Activated CD4-positive, alpha-beta T cell treated with anti-CD3 and anti-CD28 coated beads for 1 hour (primary cell): ENCODE measurements around the gene ACOXL.

ENCODE experiments used
- DNase-seq: peaks from one replicate; pipeline ENCODE4 v3.0.0-alpha.2; 2020

ACOXL gene

GRCh38 chr2:110796716-110797301, 64.4 kb downstream of the ACOXL start:
- DNase-seq, result no peak

GRCh38 chr2:110799376-110799775, 67.0 kb downstream of the ACOXL start:
- DNase-seq, result no peak

- DNase-seq, result no peak
These were observed 68.4 kb downstream of the ACOXL start for GRCh38 chr2:110800611-110801402.

GRCh38 chr2:110802208-110802932, 70.0 kb downstream of the ACOXL start:
- no peak for DNase-seq

GRCh38 chr2:110804433-110804832, 72.1 kb downstream of the ACOXL start:
- DNase-seq, result no peak

GRCh38 chr2:110804915-110805314, 72.5 kb downstream of the ACOXL start:
- no peak for DNase-seq

- no peak for DNase-seq
These were observed 73.6 kb downstream of the ACOXL start for GRCh38 chr2:110805894-110806452.

GRCh38 chr2:110807522-110807921, 75.1 kb downstream of the ACOXL start:
- DNase-seq, result no peak

- DNase-seq, result no peak
These were observed 78.0 kb downstream of the ACOXL start for GRCh38 chr2:110810404-110810803.

- DNase-seq, result no peak
These were observed 80.6 kb downstream of the ACOXL start for GRCh38 chr2:110812726-110813645.

GRCh38 chr2:110813896-110814295, 81.5 kb downstream of the ACOXL start:
- no peak for DNase-seq

- DNase-seq, result no peak
These were observed 83.6 kb downstream of the ACOXL start for GRCh38 chr2:110815938-110816337.

GRCh38 chr2:110816404-110817365, 84.3 kb downstream of the ACOXL start:
- DNase-seq, result no peak

GRCh38 chr2:110818767-110819481, 86.6 kb downstream of the ACOXL start:
- no peak for DNase-seq

- DNase-seq, result no peak
These were observed 87.3 kb downstream of the ACOXL start for GRCh38 chr2:110819711-110820110.

- no peak for DNase-seq
These were observed 87.8 kb downstream of the ACOXL start for GRCh38 chr2:110820128-110820527.

- DNase-seq, result no peak
These were observed 90.8 kb downstream of the ACOXL start for GRCh38 chr2:110823165-110823564.

- DNase-seq, result no peak
These were observed 95.1 kb downstream of the ACOXL start for GRCh38 chr2:110827511-110827910.

GRCh38 chr2:110828330-110828729, 96.0 kb downstream of the ACOXL start:
- no peak for DNase-seq

GRCh38 chr2:110829413-110830146, 97.2 kb downstream of the ACOXL start:
- no peak for DNase-seq
